Measurements from ENCODE around the gene KLK3. TPM values are rescaled to one million over a fixed set of nuclear protein-coding genes. Genes with fewer than 3 reads are reported as not detected.

The KLK3 gene
- total RNA-seq, 1 experiment from 2014 or later, result not detected

GRCh38 chr19:50896591-50897190, 42.0 kb downstream of the KLK3 start:
- H3K4me1 Mint-ChIP-seq (ENCODE audit: insufficient read depth, unreplicated experiment), result peaks cover 19% of the 10 kb centered on the region
- ChIA-PET CTCF (no interaction called here), POLR2A (interaction anchor here (0.6 to 1.6 kb wide), 2 partner anchors 11 to 92 kb away, joined by 3 to 7 read pairs; no protein-coding TSS in a partner anchor)
- peak overlapping the region; percentile 82 for H3K27ac Mint-ChIP-seq (ENCODE audit: low read depth, unreplicated experiment)
- no peaks in the 10 kb centered on the region for H3K27me3 Mint-ChIP-seq (ENCODE audit: insufficient read depth, unreplicated experiment)
- no peaks in the 10 kb centered on the region for H3K36me3 Mint-ChIP-seq (ENCODE audit: insufficient read depth, unreplicated experiment)
- intact Hi-C loops (cut with micrococcal nuclease), result no loop called here
- no peak for TF ChIP-seq CTCF (IDR thresholded peaks at IDR 0.05; ENCODE audit: unreplicated experiment)
- peaks cover 7% of the 10 kb centered on the region for H3K9me3 Mint-ChIP-seq (ENCODE audit: unreplicated experiment)
- peak; percentile 38 for DNase-seq (ENCODE audit: unreplicated experiment)
- no TSS peak for BruUV-seq (replicated peaks)
- H3K4me3 Mint-ChIP-seq (ENCODE audit: unreplicated experiment), result no peak overlapping the region

DNA sequence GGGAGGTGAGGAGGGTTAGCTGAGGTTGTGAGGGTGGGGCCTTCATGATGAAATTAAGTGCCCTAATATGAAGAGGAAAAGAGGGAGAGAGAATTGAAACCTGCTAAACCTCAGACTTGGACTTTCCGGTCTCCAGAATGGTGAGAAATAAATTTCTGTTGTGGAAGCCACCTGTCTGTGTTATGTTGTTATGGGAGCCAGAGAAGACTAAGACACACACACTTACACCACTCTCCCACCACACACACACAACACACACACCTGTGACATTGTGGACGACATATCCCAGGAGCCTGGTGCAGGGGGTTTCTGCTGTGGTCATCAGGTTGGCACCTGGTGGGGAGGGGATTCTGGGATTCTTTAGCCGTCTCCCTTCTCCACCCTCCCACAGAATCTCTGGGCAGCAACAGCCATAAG, 42.5 kb downstream of the KLK3 start:
- CTCF ChIA-PET, result no interaction called here
- H3K27ac Mint-ChIP-seq (ENCODE audit: low read depth, unreplicated experiment), result peak overlapping the region; percentile 82
- intact Hi-C loops (cut with micrococcal nuclease), result no loop called here
- H3K9me3 Mint-ChIP-seq (ENCODE audit: unreplicated experiment), result peaks cover 7% of the 10 kb centered on the region
- no peak for TF ChIP-seq CTCF (IDR thresholded peaks at IDR 0.05; ENCODE audit: unreplicated experiment)
- H3K4me1 Mint-ChIP-seq (ENCODE audit: insufficient read depth, unreplicated experiment), result peaks cover 19% of the 10 kb centered on the region
- no TSS peak for BruUV-seq (replicated peaks)
- H3K36me3 Mint-ChIP-seq (ENCODE audit: insufficient read depth, unreplicated experiment), result no peaks in the 10 kb centered on the region
- H3K4me3 Mint-ChIP-seq (ENCODE audit: unreplicated experiment), result no peak overlapping the region
- no peak for DNase-seq (ENCODE audit: unreplicated experiment)
- H3K27me3 Mint-ChIP-seq (ENCODE audit: insufficient read depth, unreplicated experiment), result no peaks in the 10 kb centered on the region
- POLR2A ChIA-PET, result interaction anchor here (1.6 kb wide), 1 partner anchor 92 kb away, joined by 7 read pairs; no protein-coding TSS in a partner anchor

- Mint-ChIP-seq H3K36me3 (ENCODE audit: insufficient read depth, unreplicated experiment) (no peaks in the 10 kb centered on the region), H3K27ac (ENCODE audit: low read depth, unreplicated experiment) (no peak overlapping the region), H3K27me3 (ENCODE audit: insufficient read depth, unreplicated experiment) (no peaks in the 10 kb centered on the region), H3K4me3 (ENCODE audit: unreplicated experiment) (no peak overlapping the region), H3K4me1 (ENCODE audit: insufficient read depth, unreplicated experiment) (peaks cover 19% of the 10 kb centered on the region), H3K9me3 (ENCODE audit: unreplicated experiment) (peaks cover 7% of the 10 kb centered on the region)
- CTCF ChIA-PET, result interaction anchor here (0.5 kb wide), 1 partner anchor 684 kb away, joined by 3 read pairs; no protein-coding TSS in a partner anchor
- POLR2A ChIA-PET, result interaction anchor here (1.6 kb wide), 1 partner anchor 92 kb away, joined by 7 read pairs; no protein-coding TSS in a partner anchor
- intact Hi-C loops (cut with micrococcal nuclease), result no loop called here
- DNase-seq (ENCODE audit: unreplicated experiment), result no peak
- BruUV-seq (replicated peaks), result no TSS peak
- no peak for TF ChIP-seq CTCF (IDR thresholded peaks at IDR 0.05; ENCODE audit: unreplicated experiment)
These were observed 42.9 kb downstream of the KLK3 start for GRCh38 chr19:50897612-50898011.

DNA sequence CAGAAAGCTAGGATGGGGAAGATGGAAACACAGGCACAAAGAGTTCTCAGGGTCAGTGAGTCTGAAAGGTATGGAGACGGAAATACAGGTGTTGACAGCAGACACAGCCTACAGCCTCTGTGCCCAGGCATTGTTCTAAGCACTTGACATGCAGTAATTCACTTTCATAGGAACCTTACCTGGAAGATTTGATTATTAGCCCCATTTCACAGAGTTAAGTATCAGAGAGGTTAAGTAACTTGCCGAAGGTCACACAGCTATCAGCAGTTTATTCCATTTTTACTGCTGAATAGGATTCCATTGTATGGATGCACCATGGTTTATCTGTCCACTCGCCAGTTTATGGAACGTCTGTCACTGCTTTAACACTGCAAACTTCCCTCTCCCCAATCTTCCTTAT, 43.3 kb downstream of the KLK3 start:
- no TSS peak for BruUV-seq (replicated peaks)

More for the DNA sequence above, 43.3 kb downstream of the KLK3 start:
- intact Hi-C loops (cut with micrococcal nuclease), result no loop called here
- Mint-ChIP-seq H3K9me3 (ENCODE audit: unreplicated experiment) (peaks cover 7% of the 10 kb centered on the region), H3K27me3 (ENCODE audit: insufficient read depth, unreplicated experiment) (no peaks in the 10 kb centered on the region), H3K4me1 (ENCODE audit: insufficient read depth, unreplicated experiment) (peaks cover 19% of the 10 kb centered on the region), H3K36me3 (ENCODE audit: insufficient read depth, unreplicated experiment) (no peaks in the 10 kb centered on the region), H3K4me3 (ENCODE audit: unreplicated experiment) (no peak overlapping the region), H3K27ac (ENCODE audit: low read depth, unreplicated experiment) (no peak overlapping the region)
- no peak for DNase-seq (ENCODE audit: unreplicated experiment)
- TF ChIP-seq CTCF (IDR thresholded peaks at IDR 0.05; ENCODE audit: unreplicated experiment), result no peak
- ChIA-PET CTCF (interaction anchor here (0.5 to 1.7 kb wide), 3 partner anchors 24 to 683 kb away, joined by 3 to 8 read pairs (median 4); no protein-coding TSS in a partner anchor), POLR2A (no interaction called here)
